Naive thymus-derived CD4-positive, alpha-beta T cell (primary cell): ENCODE results near the gene ADIPOR2. TPM values are rescaled to one million over a fixed set of nuclear protein-coding genes. Genes with fewer than 3 reads are reported as not detected.

Experiments
- ATAC-seq: fragments of 150-1000 bp; cut with Tn5 transposase; 2 replicates; pipeline ENCODE4 v1.10.0; 2021; ENCODE audit warnings: mild to moderate bottlenecking, moderate library complexity
- CTCF ChIA-PET: fragments of 350-600 bp; sonication (Branson Sonifier 250); formaldehyde crosslinking; loops from one replicate; lab custom pipeline; 2021; ENCODE audit warnings: antibody characterized with exemption; lab: Charles Lee
- POLR2A ChIA-PET: fragments of 350-600 bp; sonication (Branson Sonifier 250); formaldehyde crosslinking; loops from one replicate; lab custom pipeline; 2021; ENCODE audit warnings: antibody characterized with exemption, inconsistent platforms; lab: Charles Lee
- DNase-seq, 9 donors: peaks; one replicate each; pipeline versions ENCODE4 v3.0.0 to v3.0.0-alpha.2; 2020 to 2022; ENCODE audit warnings: mixed read lengths in 1 of 9
- H3K27ac ChIP-seq: one replicate; pipeline ENCODE4 v1.7.0; 2013; ENCODE audit warnings: mild to moderate bottlenecking, low read depth, low read length, moderate library complexity
- H3K27me3 ChIP-seq, 2 donors: one replicate each; pipeline ENCODE4 v1.7.0; 2013; ENCODE audit warnings: low read length in 2 of 2, mild to moderate bottlenecking in 2 of 2, moderate library complexity in 2 of 2; ENCODE audit not compliant: control insufficient read depth in 2 of 2, insufficient read depth in 2 of 2
- H3K36me3 ChIP-seq, 3 experiments: 1 replicate in 2 of 3; 2 replicates in 1 of 3; pipeline ENCODE4 v1.7.0; 2013; ENCODE audit warnings: low read length in 3 of 3, mild to moderate bottlenecking in 3 of 3, moderate library complexity in 1 of 3; ENCODE audit not compliant: insufficient read depth in 3 of 3, control insufficient read depth in 2 of 3
- H3K4me1 ChIP-seq, 2 donors: one replicate each; pipeline ENCODE4 v1.7.0; 2013; ENCODE audit warnings: low read length in 2 of 2, mild to moderate bottlenecking in 2 of 2, moderate library complexity in 1 of 2; ENCODE audit not compliant: control insufficient read depth in 2 of 2, insufficient read depth in 2 of 2
- H3K4me3 ChIP-seq: 2 replicates; pipeline ENCODE4 v1.7.0; 2013; ENCODE audit warnings: mild to moderate bottlenecking, low read length
- H3K9me3 ChIP-seq, 3 experiments: 1 replicate in 2 of 3; 2 replicates in 1 of 3; pipeline ENCODE4 v1.7.0; 2013; ENCODE audit warnings: low read length in 3 of 3; ENCODE audit not compliant: control insufficient read depth in 2 of 3
- H3K27ac Mint-ChIP-seq, 9 donors: one replicate each; pipeline ENCODE4 v1.8.0; 2020 to 2022; ENCODE audit warnings: mixed read lengths in 9 of 9, mild to moderate bottlenecking in 8 of 9, moderate library complexity in 5 of 9, inconsistent platforms in 2 of 9
- H3K27me3 Mint-ChIP-seq, 5 donors: one replicate each; pipeline ENCODE4 v1.8.0; 2021 to 2022; ENCODE audit warnings: mixed read lengths in 5 of 5, mild to moderate bottlenecking in 1 of 5
- H3K36me3 Mint-ChIP-seq, 5 donors: one replicate each; pipeline ENCODE4 v1.8.0; 2020 to 2022; ENCODE audit warnings: mixed read lengths in 5 of 5, mild to moderate bottlenecking in 3 of 5, inconsistent platforms in 1 of 5
- H3K4me1 Mint-ChIP-seq, 7 donors: one replicate each; pipeline ENCODE4 v1.8.0; 2020 to 2022; ENCODE audit warnings: mixed read lengths in 7 of 7, mild to moderate bottlenecking in 3 of 7, inconsistent platforms in 1 of 7
- H3K4me3 Mint-ChIP-seq, 10 donors: one replicate each; pipeline ENCODE4 v1.8.0; 2020 to 2022; ENCODE audit warnings: mild to moderate bottlenecking in 10 of 10, mixed read lengths in 10 of 10, moderate library complexity in 6 of 10, inconsistent platforms in 2 of 10
- H3K9me3 Mint-ChIP-seq, 11 donors: one replicate each; pipeline ENCODE4 v1.8.0; 2020 to 2022; ENCODE audit warnings: mixed read lengths in 11 of 11, mild to moderate bottlenecking in 4 of 11, inconsistent platforms in 1 of 11, moderate library complexity in 1 of 11
- intact Hi-C, 2 donors: fragments of 100-400 bp; cut with micrococcal nuclease; formaldehyde crosslinking; loops; one replicate each; pipeline ENCODE4 v1.15.1; 2023
- polyA plus RNA-seq, 2 donors: library from polyadenylated mRNA; unstranded; fragments of 300-500 nt; fragmentation: Illumina TruSeq; gene quantifications; one replicate each; pipeline ENCODE4 v1.2.3, GENCODE V29; 2021
- total RNA-seq, 6 experiments: library from RNA in 5 of 6; stranded (reverse) in 5 of 6; gene quantifications; 1 replicate in 5 of 6; 2 replicates in 1 of 6; pipeline ENCODE4 v1.2.3 and lab custom pipeline; 2021 to 2026

Gene ADIPOR2, protein sequence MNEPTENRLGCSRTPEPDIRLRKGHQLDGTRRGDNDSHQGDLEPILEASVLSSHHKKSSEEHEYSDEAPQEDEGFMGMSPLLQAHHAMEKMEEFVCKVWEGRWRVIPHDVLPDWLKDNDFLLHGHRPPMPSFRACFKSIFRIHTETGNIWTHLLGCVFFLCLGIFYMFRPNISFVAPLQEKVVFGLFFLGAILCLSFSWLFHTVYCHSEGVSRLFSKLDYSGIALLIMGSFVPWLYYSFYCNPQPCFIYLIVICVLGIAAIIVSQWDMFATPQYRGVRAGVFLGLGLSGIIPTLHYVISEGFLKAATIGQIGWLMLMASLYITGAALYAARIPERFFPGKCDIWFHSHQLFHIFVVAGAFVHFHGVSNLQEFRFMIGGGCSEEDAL
- total RNA-seq (10 to 100 TPM; 19.8 to 51.4 (median 36.4) TPM), polyA plus RNA-seq (1 to 10 TPM; 2.2 to 3.3 TPM), total RNA-seq (lab: John Stamatoyannopoulos, UW) (31.5 reads per million, percentile 61 among the genes with 10 or more reads in this experiment)

DNA sequence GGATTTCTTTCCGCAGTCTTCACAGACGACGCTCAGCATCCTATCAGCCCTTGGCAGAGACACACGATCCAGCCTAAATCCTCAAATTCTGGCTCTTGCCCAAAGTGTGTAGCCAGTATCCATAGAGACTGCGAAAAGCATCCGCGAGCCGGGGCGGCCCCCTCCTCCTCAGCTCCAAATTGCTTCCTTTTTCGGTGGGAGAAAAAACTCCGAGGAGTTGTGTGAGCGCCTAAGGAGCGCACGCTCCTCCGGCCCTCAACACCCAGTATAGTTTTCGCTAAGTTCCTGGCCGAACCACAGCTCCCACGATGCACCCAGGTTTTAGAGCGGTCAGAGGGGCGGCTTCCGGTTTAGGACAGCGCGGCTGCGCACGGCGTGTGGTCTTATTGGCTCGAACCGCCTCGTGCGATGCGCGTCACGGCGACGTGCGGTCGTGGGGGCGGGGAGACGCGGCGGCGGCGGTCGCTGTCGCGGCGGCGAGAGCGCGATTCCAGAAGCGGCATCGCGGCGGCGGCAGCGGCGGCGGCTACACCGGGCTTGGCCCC lies at the start of gene ADIPOR2:
TSS of gene ADIPOR2 (plus strand) at position 493 of the 545 bp plus-strand sequence. CDS start 63,274 bp downstream, outside the sequence.
- peaks cover 0 to 5% (median 0%) of the 10 kb centered on the region in 3 experiments for H3K36me3 ChIP-seq
- H3K27ac ChIP-seq, result peak within 1 kb of the TSS; percentile 91
- H3K36me3 Mint-ChIP-seq, result peaks cover 0 to 4% (median 0%) of the 10 kb centered on the region in 5 donors
- ATAC-seq, result peak; percentile 99
- H3K9me3 ChIP-seq, result no peaks in the 10 kb centered on the region
- H3K27me3 Mint-ChIP-seq, result peaks cover 0 to 13% (median 0%) of the 10 kb centered on the region in 5 donors
- peak; percentile 91 to 96 (median 95) for DNase-seq
- no peaks in the 10 kb centered on the region for H3K9me3 Mint-ChIP-seq
- intact Hi-C loops, result loop anchor here (1.0 to 5.0 kb wide), 14 partner anchors 29 to 1303 kb away; partner anchors contain the start of genes DCP1B (in 2 of the 2), KDM5A (in 2 of the 2), CCDC77 (in 1 of the 2) and FBXL14 (in 1 of the 2)
- H3K4me1 ChIP-seq, result peaks cover 7 to 9% of the 10 kb centered on the region in 2 donors
- H3K4me3 Mint-ChIP-seq, result peak within 1 kb of the TSS; percentile 94 to 99 (median 98)
- POLR2A ChIA-PET, result interaction anchor here (0.7 to 3.3 kb wide), 9 partner anchors 20 to 313 kb away, joined by 3 to 16 read pairs (median 3); partner anchors contain the start of gene DCP1B
- peak within 1 kb of the TSS; percentile 96 to 100 (median 98) for H3K27ac Mint-ChIP-seq
- H3K4me1 Mint-ChIP-seq, result peaks cover 26 to 59% (median 52%) of the 10 kb centered on the region in 7 donors
- H3K4me3 ChIP-seq, result peak within 1 kb of the TSS; percentile 76
- CTCF ChIA-PET, result interaction anchor here (1.0 to 1.6 kb wide), 2 partner anchors 29 to 37 kb away, joined by 3 to 4 read pairs; no protein-coding TSS in a partner anchor
- H3K27me3 ChIP-seq, result no peaks in the 10 kb centered on the region

DNA sequence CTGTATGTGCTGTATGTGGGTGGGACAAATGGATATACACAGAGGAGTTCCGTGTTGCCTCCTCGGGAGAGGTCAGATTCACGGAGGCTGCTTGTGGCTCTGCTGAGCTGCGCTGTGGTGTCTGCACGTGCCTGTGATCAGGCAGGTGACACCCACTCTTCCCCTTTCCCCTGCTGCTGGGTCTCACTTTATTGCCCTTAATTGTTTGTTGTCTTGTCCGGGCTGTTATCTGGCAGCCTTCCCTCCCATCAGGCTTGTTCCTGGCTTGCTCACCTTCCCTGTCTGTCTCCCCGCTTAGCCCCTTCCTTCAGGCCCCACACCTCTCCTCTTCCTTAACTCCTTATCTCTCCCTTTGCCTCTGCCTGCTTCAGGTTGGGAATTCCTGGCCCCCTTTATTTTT lies 48.4 kb upstream of the ADIPOR2 start:
- intact Hi-C loops, result no loop called here
- H3K9me3 Mint-ChIP-seq, result no peaks in the 10 kb centered on the region
- H3K36me3 Mint-ChIP-seq, result no peaks in the 10 kb centered on the region
- ATAC-seq (no peak), DNase-seq (no peak)
- peaks cover 0 to 8% (median 2%) of the 10 kb centered on the region in 5 donors for H3K27me3 Mint-ChIP-seq
- H3K27ac ChIP-seq, result no peak overlapping the region
- no peaks in the 10 kb centered on the region for H3K4me1 ChIP-seq
- no peaks in the 10 kb centered on the region for H3K27me3 ChIP-seq
- ChIA-PET POLR2A (no interaction called here), CTCF (interaction anchor here (1.2 to 1.7 kb wide), 2 partner anchors 8 to 11 kb away, joined by 3 to 7 read pairs; no protein-coding TSS in a partner anchor)
- H3K4me1 Mint-ChIP-seq, result peaks cover 0 to 7% (median 0%) of the 10 kb centered on the region in 7 donors
- no peak overlapping the region for H3K27ac Mint-ChIP-seq
- no peak overlapping the region for H3K4me3 ChIP-seq
- H3K36me3 ChIP-seq, result no peaks in the 10 kb centered on the region
- H3K9me3 ChIP-seq, result no peaks in the 10 kb centered on the region
- peak overlapping the region in 1 of 10 donors; percentile 26 for H3K4me3 Mint-ChIP-seq

DNA sequence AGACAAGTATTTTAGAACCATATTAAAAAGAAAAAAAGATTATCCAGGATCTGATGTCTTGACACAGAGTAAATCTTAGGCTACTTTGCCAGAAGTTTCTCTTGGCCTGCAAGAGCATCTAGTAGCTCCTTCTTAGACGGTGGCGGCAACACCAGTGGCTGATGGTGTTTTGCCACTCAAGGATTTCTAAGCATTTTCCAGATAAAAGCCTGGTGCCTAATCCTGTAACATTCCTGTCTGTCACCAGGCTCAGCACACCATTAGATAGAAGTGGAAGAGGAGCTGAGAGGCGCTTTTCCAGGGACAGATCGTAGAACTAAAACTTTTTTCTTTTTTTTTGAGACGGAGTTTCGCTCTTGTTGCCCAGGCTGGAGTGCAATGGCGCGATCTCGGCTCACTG lies 47.8 kb upstream of the ADIPOR2 start:
- Histone ChIP-seq H3K4me3 (no peak overlapping the region), H3K27me3 (no peaks in the 10 kb centered on the region), H3K4me1 (no peaks in the 10 kb centered on the region), H3K9me3 (no peaks in the 10 kb centered on the region), H3K27ac (no peak overlapping the region), H3K36me3 (no peaks in the 10 kb centered on the region)
- DNase-seq (no peak), ATAC-seq (no peak)
- Mint-ChIP-seq H3K4me3 (no peak overlapping the region), H3K27me3 (peaks cover 0 to 9% (median 4%) of the 10 kb centered on the region in 5 donors), H3K36me3 (no peaks in the 10 kb centered on the region), H3K9me3 (no peaks in the 10 kb centered on the region), H3K4me1 (peaks cover 0 to 7% (median 0%) of the 10 kb centered on the region in 7 donors), H3K27ac (peak overlapping the region in 1 of 9 donors; percentile 65)
- ChIA-PET POLR2A (no interaction called here), CTCF (interaction anchor here (1.2 to 1.7 kb wide), 2 partner anchors 8 to 11 kb away, joined by 3 to 7 read pairs; no protein-coding TSS in a partner anchor)
- intact Hi-C loops, result no loop called here

DNA sequence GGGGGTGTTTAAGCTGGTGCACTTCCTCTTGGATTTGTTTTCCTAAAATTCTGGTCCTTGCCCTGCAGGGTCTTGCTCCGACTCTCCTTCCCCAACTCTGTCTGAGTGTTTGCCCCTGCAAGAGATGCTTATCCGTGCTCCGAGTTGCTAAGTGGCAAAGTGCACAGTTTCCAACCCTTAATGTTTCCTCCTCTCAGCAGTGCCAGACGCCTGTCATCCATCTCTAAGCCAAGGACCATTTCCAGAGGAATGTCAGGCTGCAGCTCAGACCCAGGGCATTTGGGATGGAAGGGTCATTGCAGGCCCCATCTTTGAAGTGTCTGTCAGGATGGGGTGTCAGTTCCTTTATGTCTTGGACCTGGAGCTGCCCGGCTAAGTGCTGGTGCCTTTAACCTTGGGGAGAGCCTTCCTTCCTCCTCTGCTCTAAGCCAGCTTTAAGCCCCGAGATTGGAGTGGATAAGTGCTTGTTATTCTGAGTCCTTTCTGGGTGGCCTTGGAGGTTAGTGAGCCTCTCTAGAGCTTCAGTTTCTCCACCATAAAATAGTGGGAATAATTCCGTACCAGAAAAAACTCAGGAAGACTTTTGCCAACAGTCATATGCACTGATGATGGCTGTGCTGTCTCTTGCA lies 46.9 kb upstream of the ADIPOR2 start:
- Histone ChIP-seq H3K9me3 (no peaks in the 10 kb centered on the region), H3K36me3 (no peaks in the 10 kb centered on the region), H3K27ac (no peak overlapping the region), H3K27me3 (no peaks in the 10 kb centered on the region), H3K4me1 (no peaks in the 10 kb centered on the region), H3K4me3 (no peak overlapping the region)
- H3K27me3 Mint-ChIP-seq, result peaks cover 0 to 17% (median 4%) of the 10 kb centered on the region in 5 donors
- ChIA-PET CTCF (interaction anchor here (1.2 to 15.7 kb wide), 3 partner anchors 9 to 146 kb away, joined by 3 to 278 read pairs (median 7); no protein-coding TSS in a partner anchor), POLR2A (no interaction called here)
- DNase-seq (no peak), ATAC-seq (no peak)
- H3K36me3 Mint-ChIP-seq, result no peaks in the 10 kb centered on the region
- intact Hi-C loops, result no loop called here
- peaks cover 0 to 7% (median 0%) of the 10 kb centered on the region in 7 donors for H3K4me1 Mint-ChIP-seq
- H3K9me3 Mint-ChIP-seq, result no peaks in the 10 kb centered on the region
- H3K4me3 Mint-ChIP-seq, result no peak overlapping the region
- H3K27ac Mint-ChIP-seq, result no peak overlapping the region

DNA sequence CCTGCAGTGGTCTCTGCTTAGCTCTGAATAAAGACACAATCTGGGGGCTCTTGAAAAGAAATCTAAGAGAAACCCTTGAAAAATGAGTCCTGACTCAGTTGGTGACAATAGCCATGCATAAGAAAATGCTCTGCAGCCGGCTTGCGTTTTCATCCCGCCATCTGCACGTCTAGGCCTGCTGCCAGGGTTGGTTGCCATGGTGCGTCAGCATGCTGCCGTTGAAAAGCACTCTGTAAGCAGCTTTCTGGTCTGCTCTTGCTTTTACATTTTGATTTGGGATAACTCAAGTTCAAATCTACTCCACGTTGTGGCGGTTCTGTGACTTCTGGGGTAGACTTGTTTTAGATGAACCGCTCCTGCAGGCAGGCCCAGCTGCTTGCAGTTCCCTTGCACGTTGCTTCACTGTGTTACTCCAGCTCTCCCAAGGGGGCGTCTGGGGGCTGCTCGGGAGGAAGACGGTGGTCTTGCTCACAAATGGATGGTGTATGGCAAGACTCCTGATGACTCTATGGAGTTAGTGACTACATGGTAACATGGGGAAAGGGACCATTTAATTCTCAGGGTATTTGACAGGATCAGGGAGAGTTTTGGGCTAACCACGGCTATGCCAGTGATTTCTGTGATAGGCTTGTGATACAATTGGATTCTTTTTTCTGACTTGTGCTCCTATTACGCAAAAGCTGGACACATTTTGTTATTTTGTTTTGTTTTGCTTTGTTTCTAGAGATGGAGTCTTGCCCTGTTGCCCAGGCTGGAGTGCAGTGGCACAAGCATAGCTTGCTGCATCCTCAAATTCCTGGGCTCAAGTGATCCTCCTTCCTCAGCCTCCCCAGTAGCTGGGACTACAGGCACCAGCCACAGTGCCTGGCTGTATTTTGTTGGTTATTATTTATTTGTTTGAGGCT lies 46.1 kb upstream of the ADIPOR2 start:
- no peaks in the 10 kb centered on the region for H3K27me3 ChIP-seq
- H3K4me1 Mint-ChIP-seq, result peaks cover 0 to 7% (median 0%) of the 10 kb centered on the region in 7 donors

More for the DNA sequence above, 46.1 kb upstream of the ADIPOR2 start:
- no peaks in the 10 kb centered on the region for H3K9me3 Mint-ChIP-seq
- H3K27ac Mint-ChIP-seq, result no peak overlapping the region
- Histone ChIP-seq H3K36me3 (no peaks in the 10 kb centered on the region), H3K4me1 (no peaks in the 10 kb centered on the region), H3K27ac (no peak overlapping the region), H3K9me3 (no peaks in the 10 kb centered on the region), H3K4me3 (no peak overlapping the region)
- ChIA-PET CTCF (interaction anchor here (0.9 to 15.7 kb wide), 3 partner anchors 8 to 145 kb away, joined by 3 to 278 read pairs (median 7); no protein-coding TSS in a partner anchor), POLR2A (interaction anchor here (1.2 kb wide), 1 partner anchor 142 kb away, joined by 3 read pairs; no protein-coding TSS in a partner anchor)
- H3K27me3 Mint-ChIP-seq, result peaks cover 0 to 25% (median 7%) of the 10 kb centered on the region in 5 donors
- no peaks in the 10 kb centered on the region for H3K36me3 Mint-ChIP-seq
- DNase-seq (no peak), ATAC-seq (no peak)
- intact Hi-C loops, result no loop called here
- H3K4me3 Mint-ChIP-seq, result peak overlapping the region in 1 of 10 donors; percentile 40
